Fibroblast of lung (primary cell): ENCODE results near the gene CERKL. TPM values are rescaled to one million over a fixed set of nuclear protein-coding genes. Genes with fewer than 3 reads are reported as not detected.

ENCODE experiments used
- DNase-seq, 2 donors: peaks; one replicate each; pipeline versions ENCODE4 v3.0.0 to v3.0.0-alpha.2; 2010; ENCODE audit warnings: low read depth in 2 of 2
- H2AFZ ChIP-seq: 2 replicates; pipeline ENCODE4 v1.5.1; 2012; ENCODE audit warnings: low read length, control low read depth, inconsistent platforms
- H3K27ac ChIP-seq: 2 replicates; pipeline ENCODE4 v1.5.1; 2011; ENCODE audit warnings: low read length, control low read depth; ENCODE audit not compliant: insufficient read depth
- H3K27me3 ChIP-seq: 2 replicates; pipeline ENCODE4 v1.5.1; 2011; ENCODE audit warnings: mild to moderate bottlenecking, low read length; ENCODE audit not compliant: control insufficient read depth, insufficient read depth
- H3K36me3 ChIP-seq: 2 replicates; pipeline ENCODE4 v1.5.1; 2011; ENCODE audit warnings: low read length; ENCODE audit not compliant: control insufficient read depth, insufficient read depth
- H3K4me1 ChIP-seq: 2 replicates; pipeline ENCODE4 v1.5.1; 2011; ENCODE audit warnings: low read length; ENCODE audit not compliant: control insufficient read depth, insufficient read depth; ENCODE audit errors: extremely low read depth
- H3K4me2 ChIP-seq: 2 replicates; pipeline ENCODE4 v1.5.1; 2011; ENCODE audit warnings: low read length, control low read depth; ENCODE audit not compliant: insufficient read depth; ENCODE audit errors: extremely low read depth
- H3K4me3 ChIP-seq, 4 experiments: fragments of 200-600 bp in 1 of 4; sonication (generic) in 1 of 4; replicated peaks in 1 of 4; 2 replicates each; pipeline ENCODE4 v1.5.1; 2011 to 2016; ENCODE audit warnings: low read length in 4 of 4, low read depth in 3 of 4, mild to moderate bottlenecking in 3 of 4, control low read depth in 2 of 4, inconsistent platforms in 1 of 4, mixed read lengths in 1 of 4; ENCODE audit not compliant: insufficient read depth in 1 of 4; ENCODE audit errors: control extremely low read depth in 1 of 4
- H3K79me2 ChIP-seq: 2 replicates; pipeline ENCODE4 v1.5.1; 2012; ENCODE audit warnings: mild to moderate bottlenecking, low read length, inconsistent platforms; ENCODE audit not compliant: control insufficient read depth, insufficient read depth
- H3K9ac ChIP-seq: 2 replicates; pipeline ENCODE4 v1.5.1; 2011; ENCODE audit warnings: mild to moderate bottlenecking, low read length, control low read depth; ENCODE audit not compliant: insufficient read depth
- H3K9me3 ChIP-seq: 2 replicates; pipeline ENCODE4 v1.5.1; 2012; ENCODE audit warnings: low read depth, low read length; ENCODE audit not compliant: control insufficient read depth, insufficient read depth
- H4K20me1 ChIP-seq: 2 replicates; pipeline ENCODE4 v1.5.1; 2011; ENCODE audit warnings: low read length; ENCODE audit not compliant: control insufficient read depth, insufficient read depth; ENCODE audit errors: extremely low read depth
- EZH2 ChIP-seq: IDR thresholded peaks from 2 replicates; pipeline ENCODE4 v1.5.1; 2012; ENCODE audit warnings: low read length, control low read depth, mild to moderate bottlenecking; ENCODE audit errors: missing control alignments
- polyA plus RNA-seq, 2 donors: library from polyadenylated mRNA; depleted of rRNA in 1 of 2; stranded (reverse) in 1 of 2; unstranded in 1 of 2; fragments of >200 nt; gene quantifications; 2 replicates each; pipeline ENCODE4 v1.2.1, GENCODE V29; 2011 to 2012; ENCODE audit warnings: missing spikeins in 1 of 2
- total RNA-seq: library from RNA; depleted of rRNA; stranded (reverse); fragments of >200 nt; gene quantifications from 2 replicates; pipeline ENCODE4 v1.2.1, GENCODE V29; 2014
- TF ChIP-seq, protein P1 (sequence below), 2 donors: IDR thresholded peaks in 1 of 2; conservative IDR thresholded peaks in 1 of 2; 1 replicate in 1 of 2; 2 replicates in 1 of 2; pipeline ENCODE4 v1.5.1; 2011 to 2012; ENCODE audit warnings: low read length in 2 of 2, control low read depth in 1 of 2, inconsistent platforms in 1 of 2, low read depth in 1 of 2, mild to moderate bottlenecking in 1 of 2

The CERKL gene
- total and polyA plus RNA-seq, 2 donors (not counting 1 experiment from before 2014, with no cell fraction given): 0.17 TPM; not detected in 1

DNA sequence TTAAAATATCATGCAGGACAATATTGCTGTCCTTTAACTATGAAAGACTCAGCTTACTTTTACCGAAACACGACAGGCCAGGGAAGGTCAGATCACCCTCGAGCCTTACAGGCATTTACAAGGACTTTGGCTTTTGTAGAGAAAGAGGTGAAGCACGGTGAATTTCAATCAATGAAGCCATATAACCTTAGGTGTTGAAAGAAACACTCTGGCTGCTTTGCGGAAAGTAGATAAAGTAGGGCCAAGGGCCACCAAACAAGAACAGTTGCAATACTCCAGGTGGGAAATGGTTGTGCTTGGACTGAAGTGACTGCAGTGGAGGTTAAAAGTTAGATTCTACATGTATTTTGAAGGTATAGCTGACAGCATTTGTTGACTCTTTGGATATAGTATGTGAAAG is 80.5 kb downstream of the CERKL start:
- Histone ChIP-seq H3K4me1 (no peaks in the 10 kb centered on the region), H3K36me3 (no peaks in the 10 kb centered on the region), H3K4me2 (no peak overlapping the region), H3K9ac (no peak overlapping the region), H2AFZ (no peak overlapping the region), H3K79me2 (no peaks in the 10 kb centered on the region), H3K27me3 (no peaks in the 10 kb centered on the region), H4K20me1 (no peaks in the 10 kb centered on the region), H3K9me3 (no peaks in the 10 kb centered on the region), H3K4me3 (no peak overlapping the region), H3K27ac (no peak overlapping the region)
- no peak for DNase-seq
- TF ChIP-seq, protein P1, sequence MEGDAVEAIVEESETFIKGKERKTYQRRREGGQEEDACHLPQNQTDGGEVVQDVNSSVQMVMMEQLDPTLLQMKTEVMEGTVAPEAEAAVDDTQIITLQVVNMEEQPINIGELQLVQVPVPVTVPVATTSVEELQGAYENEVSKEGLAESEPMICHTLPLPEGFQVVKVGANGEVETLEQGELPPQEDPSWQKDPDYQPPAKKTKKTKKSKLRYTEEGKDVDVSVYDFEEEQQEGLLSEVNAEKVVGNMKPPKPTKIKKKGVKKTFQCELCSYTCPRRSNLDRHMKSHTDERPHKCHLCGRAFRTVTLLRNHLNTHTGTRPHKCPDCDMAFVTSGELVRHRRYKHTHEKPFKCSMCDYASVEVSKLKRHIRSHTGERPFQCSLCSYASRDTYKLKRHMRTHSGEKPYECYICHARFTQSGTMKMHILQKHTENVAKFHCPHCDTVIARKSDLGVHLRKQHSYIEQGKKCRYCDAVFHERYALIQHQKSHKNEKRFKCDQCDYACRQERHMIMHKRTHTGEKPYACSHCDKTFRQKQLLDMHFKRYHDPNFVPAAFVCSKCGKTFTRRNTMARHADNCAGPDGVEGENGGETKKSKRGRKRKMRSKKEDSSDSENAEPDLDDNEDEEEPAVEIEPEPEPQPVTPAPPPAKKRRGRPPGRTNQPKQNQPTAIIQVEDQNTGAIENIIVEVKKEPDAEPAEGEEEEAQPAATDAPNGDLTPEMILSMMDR (conservative IDR thresholded peaks at IDR 0.05 in 1 of 2, IDR thresholded peaks at IDR 0.05 in 1 of 2; ENCODE audit: low read depth in 1 of 2, low read length in 2 of 2): no peak
- TF ChIP-seq EZH2: no peak

DNA sequence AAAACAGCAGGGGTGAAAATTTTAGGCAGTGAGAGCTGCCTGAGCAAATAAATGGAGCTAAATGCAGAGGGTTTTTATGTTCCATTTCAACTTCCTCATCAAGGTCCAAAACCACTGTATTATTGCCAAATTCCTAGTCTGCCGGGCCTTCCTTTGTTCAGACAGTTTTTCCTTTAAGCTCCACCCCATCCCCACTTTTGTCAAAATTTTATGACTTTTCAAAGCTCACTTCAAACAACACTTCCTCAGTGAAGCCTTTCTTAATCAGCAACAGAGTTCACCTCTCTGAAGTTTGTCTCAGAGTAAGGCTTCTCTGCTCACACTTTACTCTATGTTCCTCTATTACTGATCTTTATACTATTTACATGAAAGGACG is 81.3 kb downstream of the CERKL start:
- Histone ChIP-seq H3K4me2 (no peak overlapping the region), H3K4me3 (no peak overlapping the region), H3K9me3 (no peaks in the 10 kb centered on the region), H3K4me1 (no peaks in the 10 kb centered on the region), H3K36me3 (no peaks in the 10 kb centered on the region), H3K9ac (no peak overlapping the region), H3K79me2 (no peaks in the 10 kb centered on the region), H3K27ac (no peak overlapping the region), H3K27me3 (no peaks in the 10 kb centered on the region), H2AFZ (no peak overlapping the region), H4K20me1 (no peaks in the 10 kb centered on the region)
- no peak for DNase-seq
- TF ChIP-seq, protein P1 (conservative IDR thresholded peaks at IDR 0.05 in 1 of 2, IDR thresholded peaks at IDR 0.05 in 1 of 2; ENCODE audit: low read depth in 1 of 2, low read length in 2 of 2): no peak
- no peak for TF ChIP-seq EZH2

DNA sequence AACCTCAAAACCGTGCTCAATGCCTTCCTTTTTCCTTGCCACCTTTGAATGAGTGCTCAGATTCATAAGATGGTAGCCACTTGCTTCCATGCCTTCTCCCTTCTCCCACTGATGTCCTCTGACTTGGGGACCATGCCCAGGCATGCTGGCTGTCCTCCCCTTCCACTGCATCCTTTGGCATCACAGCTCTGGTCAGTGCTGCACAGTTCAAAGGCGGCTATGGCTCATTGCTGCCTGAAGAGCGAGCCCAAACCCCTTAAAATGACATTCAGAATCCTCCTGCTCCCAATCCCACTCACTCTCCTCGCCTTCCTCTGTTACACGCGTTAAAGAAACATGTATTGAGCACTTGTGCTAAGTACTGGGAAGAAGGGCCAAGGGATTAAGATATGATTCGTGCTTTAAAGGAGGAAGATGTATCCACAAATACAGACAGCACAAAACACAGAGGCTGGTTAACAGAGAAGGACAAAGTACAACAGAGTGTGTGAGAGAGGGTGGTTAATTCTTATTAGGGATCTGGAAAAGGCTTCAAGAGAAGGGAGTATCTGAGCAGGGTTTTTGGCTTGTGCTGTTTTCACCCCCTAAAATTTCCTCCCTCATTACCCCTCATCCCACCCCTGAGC is 81.8 kb downstream of the CERKL start:
- no peak for TF ChIP-seq EZH2
- TF ChIP-seq, protein P1 (conservative IDR thresholded peaks at IDR 0.05 in 1 of 2, IDR thresholded peaks at IDR 0.05 in 1 of 2; ENCODE audit: low read depth in 1 of 2, low read length in 2 of 2): no peak
- no peak for DNase-seq
- H4K20me1 ChIP-seq: no peaks in the 10 kb centered on the region
- H3K4me3 ChIP-seq: no peak overlapping the region
- H3K36me3 ChIP-seq: no peaks in the 10 kb centered on the region
- no peaks in the 10 kb centered on the region for H3K79me2 ChIP-seq
- no peak overlapping the region for H2AFZ ChIP-seq
- no peaks in the 10 kb centered on the region for H3K9me3 ChIP-seq
- no peak overlapping the region for H3K9ac ChIP-seq
- no peaks in the 10 kb centered on the region for H3K4me1 ChIP-seq
- H3K27ac ChIP-seq: no peak overlapping the region
- H3K27me3 ChIP-seq: no peaks in the 10 kb centered on the region
- H3K4me2 ChIP-seq: no peak overlapping the region
